Stimulated activated CD8-positive, alpha-beta memory T cell treated with anti-CD3 and anti-CD28 coated beads, Interleukin-15, amount 100 ng/mL, for 48 hours (primary cell): ENCODE results near the gene C16orf54.
"Not testable (repeated sequence)": the region's sequence is repeated elsewhere in the genome, so short reads cannot be mapped to it uniquely, and the experiment has no call there.

Experiments
- DNase-seq, 2 donors: peaks; one replicate each; pipeline ENCODE4 v3.0.0-alpha.2; 2020; ENCODE audit warnings: low read depth in 2 of 2

Gene C16orf54

DNA sequence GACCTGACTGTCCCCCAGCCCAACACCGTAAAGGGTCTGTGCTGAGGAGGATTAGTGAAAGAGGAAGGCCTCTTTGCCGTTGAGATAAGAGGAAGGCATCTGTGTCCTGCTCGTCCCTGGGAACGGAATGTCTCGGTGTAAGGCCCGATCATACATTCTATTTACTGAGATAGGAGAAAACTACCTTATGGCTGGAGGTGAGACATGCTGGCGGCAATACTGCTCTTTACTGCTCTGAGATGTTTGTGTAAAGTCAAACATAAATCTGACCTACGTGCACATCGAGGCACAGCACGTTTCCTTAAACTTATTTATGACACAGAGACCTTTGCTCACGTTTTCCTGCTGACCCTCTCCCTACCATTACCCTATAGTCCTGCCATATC is 5.2 kb downstream of the C16orf54 start:
- not testable (repeated sequence) for DNase-seq

DNA sequence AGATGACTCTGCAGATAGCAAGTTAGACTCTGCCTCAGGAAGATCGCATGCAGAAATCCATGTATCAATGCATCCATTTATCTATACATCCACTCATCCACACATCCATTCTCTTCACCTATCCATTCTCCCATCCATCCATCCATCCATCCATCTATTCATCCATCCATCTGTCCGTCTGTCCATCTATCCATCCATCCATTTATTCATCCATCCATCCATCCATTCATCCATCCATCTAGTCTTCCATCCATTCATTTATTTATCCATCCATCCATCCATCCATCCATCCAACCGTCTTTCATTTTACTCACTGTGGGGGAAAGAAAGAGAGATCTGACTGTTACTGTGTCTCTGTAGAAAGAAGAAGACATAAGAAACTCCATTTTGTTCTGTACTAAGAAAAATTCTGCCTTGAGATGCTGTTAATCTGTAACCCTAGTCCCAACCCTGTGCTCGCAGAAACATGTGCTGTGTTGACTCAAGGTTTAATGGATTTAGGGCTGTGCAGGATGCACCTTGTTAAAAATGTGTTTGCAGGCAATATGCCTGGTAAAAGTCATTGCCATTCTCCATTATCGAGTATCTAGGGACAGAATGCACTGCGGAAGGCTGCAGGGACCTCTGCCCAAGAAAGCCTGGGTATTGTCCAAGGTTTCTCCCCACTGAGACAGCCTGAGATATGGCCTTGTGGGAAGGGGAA is 5.7 kb downstream of the C16orf54 start:
- DNase-seq: not testable (repeated sequence)

DNA sequence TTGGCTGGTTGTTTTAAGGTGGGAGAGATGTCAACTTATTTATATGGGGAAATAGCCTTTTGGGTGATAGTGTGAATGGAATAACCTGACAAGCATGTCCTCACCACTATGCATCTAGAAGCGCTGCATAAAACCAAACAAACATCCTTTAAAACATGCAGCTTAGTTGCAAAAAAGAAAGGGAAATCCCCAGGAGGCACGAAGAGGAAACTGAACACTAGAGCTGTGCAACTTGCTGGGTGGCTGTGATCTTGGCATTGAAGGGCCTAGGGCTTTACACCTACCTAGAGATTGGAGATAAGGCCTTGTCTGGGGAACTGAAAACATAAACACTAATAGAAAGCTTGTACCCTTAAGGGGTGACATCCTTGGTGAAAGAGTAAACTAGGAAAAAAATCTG is 7.3 kb downstream of the C16orf54 start:
- no peak for DNase-seq

DNA sequence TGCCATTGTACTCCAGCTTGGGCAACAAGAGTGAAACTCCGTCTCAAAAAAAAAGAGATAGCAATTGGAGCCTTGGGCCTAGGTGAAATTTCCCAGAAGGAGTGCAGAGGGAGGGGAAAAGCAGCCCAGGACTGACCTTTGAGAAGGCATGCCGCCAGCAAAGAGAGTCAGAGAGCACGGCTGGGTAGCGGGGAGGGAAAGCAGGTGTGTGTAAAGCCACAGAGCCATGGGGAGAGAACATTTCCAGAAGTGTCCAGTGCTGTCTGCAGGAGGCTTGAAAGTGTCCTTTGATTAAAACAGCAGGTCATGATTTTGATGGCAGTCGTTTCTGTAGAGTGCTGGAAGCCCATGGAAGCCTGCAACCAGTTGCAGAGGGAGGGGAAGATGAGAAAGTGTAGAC is 8.1 kb downstream of the C16orf54 start:
- no peak for DNase-seq

DNA sequence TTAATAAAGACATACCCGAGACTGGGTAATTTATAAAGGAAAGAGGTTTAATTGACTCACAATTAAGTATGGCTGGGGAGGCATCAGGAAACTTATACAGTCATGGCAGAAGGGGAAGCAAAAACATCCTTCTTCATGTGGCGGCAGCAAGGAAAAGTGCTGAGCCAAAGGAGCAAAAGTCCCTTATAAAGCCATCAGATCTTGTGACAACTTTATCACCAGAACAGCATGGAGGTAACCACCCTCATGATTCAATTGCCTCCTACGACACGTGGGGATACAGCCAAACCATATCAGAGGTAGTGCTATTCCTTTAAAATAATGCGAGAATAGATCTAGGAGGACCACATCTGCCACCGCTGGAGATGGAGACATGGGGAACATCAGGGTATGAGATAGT is 9.0 kb downstream of the C16orf54 start:
- no peak for DNase-seq

DNA sequence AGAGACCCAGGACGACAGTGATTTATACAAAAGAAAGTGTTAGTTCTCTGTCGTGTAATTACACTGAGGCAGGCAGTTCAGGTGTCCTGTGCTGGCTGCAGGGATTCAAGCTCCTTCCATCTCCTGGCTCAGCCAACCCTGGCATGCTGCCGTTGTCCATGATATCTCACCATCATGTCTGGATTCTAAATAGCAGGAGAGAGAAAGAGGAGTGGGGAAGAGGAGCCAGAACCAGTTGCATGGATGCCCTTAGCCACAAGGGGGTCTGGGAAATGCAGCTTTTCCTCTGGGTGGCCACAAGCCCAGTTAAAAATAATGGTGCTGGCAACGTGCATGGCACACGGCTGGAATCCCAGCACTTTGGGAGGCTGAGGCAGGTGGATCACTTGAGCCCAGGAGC is 9.7 kb downstream of the C16orf54 start:
- DNase-seq: no peak

DNA sequence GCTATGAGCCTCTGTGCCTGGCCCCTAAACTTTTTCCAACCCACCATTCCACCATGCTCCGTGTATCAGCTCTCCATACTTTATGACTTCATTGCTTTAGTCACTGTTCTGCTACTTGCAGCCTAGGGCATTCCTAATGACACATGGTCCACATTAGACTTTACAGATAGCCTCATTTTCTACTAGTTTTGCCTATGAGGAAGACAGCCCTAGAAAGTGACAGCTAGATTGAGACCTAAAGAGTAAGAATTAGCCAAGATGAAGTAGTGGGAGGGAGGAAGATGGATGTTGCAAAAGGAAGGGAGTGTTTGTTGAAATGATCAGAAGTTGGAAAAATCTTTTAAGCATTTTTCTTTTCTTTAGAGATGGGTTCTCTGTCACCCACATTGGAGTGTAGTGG is 11.0 kb downstream of the C16orf54 start:
- DNase-seq: no peak

DNA sequence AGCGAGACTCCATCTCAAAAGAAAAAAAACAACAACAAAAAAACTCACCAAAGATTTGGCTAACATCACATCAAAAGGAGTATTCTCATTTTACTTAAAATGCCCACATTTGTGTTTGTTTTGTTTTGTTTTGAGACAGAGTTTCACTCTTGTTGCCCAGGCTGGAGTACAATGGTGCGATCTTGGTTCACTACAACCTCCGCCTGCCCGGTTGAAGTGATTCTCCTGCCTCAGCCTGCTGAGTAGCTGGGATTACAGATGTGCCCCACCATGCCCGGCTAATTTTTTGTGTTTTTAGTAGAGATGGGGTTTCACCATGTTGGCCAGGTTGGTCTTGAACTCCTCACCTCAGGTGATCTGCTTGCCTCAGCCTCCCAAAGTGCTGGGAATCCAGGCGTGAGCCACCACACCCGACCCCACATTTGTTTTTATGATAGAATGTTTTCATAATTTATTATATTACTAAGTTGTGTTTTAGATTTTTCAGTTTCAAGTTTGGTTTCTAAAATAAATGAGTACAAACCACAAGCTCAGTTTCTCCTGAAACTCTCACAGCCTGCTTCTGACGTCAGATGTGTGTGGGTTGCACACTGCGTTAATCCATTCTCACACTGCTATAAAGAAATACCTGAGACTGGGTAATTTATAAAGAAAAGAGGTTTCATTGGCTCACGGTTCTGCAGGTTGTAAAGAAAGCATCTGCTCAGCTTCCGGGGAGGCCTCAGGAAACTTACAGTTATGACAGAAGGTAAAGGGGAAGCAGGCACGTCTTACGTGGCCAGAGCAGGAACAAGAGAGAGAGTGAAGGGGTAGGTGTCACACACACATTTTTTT is 13.8 kb downstream of the C16orf54 start:
- DNase-seq: peak; percentile 71 to 73

DNA sequence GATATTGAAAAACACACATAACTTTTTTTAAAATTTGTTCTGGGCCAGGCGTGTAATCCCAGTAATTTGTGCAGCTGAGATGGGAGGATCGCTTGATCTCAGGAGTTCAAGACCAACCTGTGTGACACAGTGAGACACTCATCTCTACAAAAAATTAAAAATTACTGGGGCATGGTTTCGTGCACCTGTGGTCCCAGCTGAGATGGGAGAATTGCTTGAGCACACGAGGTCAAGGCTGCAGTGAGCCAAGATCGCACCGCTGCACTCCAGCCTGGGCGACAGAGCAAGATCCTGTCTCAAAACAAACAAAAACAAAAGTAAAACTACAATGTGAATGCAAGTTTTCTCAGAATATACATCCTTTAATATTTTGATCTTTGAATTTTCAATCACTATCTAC is 15.1 kb downstream of the C16orf54 start:
- DNase-seq: no peak

DNA sequence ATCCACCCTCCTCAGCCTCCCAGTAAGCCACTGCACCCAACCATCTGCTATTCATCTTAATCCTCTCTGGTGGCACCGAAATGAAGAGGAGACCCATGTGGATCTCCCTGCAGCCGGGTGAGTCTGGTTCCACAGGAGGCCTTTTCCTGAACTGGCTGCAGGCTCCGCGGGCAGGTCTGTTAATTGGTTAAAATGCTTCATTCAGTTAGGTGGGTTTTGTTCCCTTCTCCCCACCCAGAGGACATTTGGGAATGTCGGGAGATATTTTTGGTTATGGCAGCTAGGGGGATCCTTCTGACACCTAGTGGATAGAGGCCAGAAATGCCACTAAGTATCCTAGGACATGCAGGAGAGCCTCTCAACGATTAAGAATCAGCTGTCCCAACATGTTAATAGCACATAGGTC is 16.7 kb downstream of the C16orf54 start:
- DNase-seq: no peak

DNA sequence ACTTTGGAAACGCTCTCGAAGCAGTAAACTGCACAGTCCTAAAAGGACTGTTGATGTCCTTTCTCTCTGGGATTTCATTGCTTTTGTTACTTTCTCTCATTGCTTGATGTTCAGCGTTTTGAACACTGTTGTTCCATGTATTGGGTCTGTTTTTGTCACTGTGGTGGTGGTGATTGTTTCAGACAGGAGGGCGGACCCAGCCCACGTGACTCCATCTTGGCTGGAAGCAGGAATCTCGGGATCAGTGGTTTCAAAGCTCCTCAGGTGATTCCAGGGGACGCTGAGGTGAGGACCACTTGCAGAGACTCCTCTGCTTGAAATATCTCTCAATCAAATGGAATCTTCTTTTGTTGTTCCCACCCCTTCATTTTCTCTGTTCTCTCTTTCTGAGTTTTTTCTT is 18.3 kb downstream of the C16orf54 start:
- DNase-seq: no peak

DNA sequence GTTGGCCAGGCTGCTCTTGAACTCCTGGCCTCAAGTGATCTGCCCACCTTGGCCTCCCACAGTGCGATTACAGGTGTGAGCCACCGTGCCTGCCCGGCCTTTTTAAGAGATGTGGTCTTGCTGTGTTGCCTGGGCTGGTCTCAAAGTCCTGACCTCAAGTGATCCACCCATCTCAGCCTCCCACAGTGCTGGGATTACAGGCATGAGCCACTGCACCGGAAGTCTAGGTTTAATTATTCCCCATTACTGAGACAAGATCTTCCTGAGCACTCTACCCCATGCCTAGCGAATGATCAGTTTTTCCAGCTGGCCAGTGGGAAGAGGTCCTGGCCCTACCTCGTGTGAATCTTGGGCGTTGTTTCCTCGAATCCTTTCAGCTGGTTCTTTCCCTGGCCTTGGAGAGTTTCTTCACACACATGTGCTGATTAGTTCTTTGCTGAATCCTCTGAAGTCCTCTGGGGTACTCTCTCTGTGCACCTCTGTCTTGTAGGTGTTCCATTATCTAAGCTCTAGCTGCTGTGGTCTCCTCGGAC is 18.9 kb downstream of the C16orf54 start:
- no peak for DNase-seq

DNA sequence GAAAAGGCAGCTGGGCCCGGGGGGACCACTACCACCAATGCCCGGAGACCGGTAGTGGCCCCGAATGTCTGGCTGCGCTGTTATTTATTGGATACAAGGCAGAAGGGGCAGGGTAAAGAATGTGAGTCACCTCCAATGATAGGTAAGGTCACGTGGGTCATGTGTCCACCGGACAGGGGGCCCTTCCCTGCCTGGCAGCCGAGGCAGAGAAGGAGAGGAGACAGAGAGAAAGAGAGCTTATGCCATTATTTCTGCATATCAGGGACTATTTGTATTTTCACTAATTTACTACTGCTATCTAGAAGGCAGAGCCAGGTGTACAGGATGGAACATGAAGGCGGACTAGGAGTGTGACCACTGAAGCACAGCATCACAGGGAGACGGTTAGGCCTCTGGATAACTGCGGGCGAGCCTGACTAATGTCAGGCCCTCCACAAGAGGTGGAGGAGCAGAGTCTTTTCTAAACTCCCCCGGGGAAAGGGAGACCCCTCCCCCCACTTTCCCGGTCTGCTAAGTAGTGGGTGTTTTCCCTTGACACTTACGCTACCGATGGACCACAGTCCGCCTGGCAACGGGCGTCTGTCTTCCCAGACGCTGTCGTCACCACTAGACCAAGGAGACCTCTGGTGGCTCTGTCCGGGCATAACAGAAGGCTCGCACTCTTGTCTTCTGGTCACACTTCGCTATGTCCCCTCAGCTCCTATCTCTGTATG is 24.5 kb downstream of the C16orf54 start:
- not testable (repeated sequence) for DNase-seq

DNA sequence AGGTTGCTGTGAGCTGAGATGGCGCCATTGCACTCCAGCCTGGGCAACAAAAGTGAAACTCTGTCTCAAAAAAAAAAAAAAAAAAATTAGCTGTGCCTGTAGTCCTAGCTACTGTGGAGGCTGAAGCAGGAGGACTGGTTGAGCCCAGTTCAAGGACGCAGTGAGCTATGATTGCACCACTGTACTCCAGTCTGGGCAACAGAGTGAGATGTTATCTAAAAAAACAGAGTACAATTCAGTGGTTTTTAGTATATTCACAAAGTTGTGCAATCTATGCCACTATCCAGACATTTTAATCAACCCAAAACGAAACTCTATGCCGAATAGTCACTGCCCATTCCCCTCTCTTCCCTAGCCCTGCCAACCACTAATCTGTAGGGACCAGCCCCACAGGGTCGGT is 25.1 kb downstream of the C16orf54 start:
- no peak for DNase-seq

DNA sequence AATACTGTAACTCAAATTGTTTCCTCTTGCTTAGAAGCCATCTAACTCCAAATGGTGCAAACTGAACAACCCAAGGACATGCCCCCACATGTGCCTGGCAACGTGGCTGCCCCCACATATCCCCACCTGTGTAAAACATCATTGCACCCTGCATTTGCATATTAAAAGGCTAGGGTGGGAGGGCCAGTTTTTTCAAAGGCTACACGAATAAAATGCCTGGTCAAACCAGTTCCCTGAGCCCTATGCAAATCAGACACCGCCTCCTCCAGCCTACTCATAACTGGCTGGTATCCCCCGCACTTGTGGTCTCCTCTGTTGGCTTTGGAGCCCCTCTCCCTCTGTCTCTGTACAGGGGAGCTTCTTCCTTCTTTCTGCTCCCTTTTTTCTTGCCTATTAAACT is 26.7 kb downstream of the C16orf54 start:
- no peak for DNase-seq

DNA sequence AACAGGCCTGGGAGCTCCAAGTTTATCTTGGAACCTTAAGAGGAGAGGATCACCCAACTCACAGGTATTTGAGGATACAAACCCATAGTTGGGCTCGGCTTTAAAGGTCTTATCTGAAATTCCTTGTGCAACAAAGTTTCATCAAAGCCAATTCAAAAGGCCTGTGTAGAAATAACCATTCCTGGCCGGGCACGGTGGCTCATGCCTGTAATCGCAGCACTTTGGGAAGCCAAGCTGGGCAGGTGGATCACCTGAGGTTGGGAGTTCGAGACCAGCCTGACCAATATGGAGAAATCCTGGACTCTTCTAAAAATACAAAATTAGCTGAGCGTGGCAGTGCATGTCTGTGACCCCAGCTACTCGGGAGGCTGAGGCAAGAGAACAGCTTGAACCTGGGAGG is 28.7 kb downstream of the C16orf54 start:
- no peak for DNase-seq

DNA sequence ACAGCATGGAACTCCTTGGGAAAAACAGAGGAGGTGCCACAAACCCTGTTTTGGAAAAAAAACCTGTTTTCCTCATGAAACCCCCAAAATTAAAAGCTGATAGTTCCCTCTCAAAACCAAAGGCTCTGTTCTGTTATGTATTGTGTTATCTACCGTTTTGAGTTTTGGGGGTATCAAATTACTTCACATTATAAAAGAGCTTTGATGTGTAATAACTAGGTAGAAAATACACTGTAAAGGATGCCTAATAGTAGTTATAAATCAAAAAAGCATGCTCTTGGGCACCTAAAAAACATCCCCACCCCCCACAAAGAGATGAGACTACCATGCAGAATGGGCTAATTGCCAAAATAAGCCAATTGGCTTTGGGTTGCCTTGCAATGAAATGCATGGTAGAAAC is 30.8 kb downstream of the C16orf54 start:
- DNase-seq: no peak

DNA sequence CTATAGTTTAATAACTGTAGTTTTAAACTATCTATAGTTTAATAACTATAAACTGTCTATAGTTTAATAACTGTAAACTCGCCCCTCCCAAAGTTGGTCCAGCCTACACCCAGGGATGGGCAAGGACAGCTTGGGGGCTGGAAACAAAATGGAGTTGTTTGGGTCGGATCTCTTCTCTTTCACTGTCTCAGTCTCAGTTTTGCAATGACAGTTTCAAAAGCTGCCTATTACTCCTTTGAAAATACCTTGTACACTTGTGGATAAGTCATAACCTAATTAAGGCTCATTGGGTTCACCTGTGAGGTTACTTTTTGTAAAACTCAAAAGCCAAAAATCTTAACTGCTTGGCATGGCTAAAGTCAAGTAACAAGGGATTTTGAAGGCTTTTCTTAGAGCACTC is 31.4 kb downstream of the C16orf54 start:
- no peak for DNase-seq

DNA sequence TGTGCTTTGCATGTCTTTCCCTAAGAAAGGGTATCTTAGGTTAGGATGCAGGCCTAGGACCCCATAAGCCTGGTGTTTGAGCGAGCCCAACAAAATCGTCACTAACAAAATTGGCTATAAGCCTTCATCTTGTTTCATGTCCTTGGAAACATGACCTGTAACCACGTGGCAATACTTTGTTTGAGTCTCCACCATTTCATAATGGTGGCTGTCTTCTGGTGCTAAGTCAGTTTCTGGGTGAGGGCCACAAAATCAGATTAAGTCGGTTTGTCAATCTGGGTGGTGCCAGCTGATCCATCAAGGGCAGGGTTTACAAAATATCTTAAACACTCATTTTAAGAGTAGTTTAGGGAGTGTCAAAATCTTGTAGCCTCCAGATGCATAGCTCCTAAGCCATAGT is 33.0 kb downstream of the C16orf54 start:
- DNase-seq: no peak

DNA sequence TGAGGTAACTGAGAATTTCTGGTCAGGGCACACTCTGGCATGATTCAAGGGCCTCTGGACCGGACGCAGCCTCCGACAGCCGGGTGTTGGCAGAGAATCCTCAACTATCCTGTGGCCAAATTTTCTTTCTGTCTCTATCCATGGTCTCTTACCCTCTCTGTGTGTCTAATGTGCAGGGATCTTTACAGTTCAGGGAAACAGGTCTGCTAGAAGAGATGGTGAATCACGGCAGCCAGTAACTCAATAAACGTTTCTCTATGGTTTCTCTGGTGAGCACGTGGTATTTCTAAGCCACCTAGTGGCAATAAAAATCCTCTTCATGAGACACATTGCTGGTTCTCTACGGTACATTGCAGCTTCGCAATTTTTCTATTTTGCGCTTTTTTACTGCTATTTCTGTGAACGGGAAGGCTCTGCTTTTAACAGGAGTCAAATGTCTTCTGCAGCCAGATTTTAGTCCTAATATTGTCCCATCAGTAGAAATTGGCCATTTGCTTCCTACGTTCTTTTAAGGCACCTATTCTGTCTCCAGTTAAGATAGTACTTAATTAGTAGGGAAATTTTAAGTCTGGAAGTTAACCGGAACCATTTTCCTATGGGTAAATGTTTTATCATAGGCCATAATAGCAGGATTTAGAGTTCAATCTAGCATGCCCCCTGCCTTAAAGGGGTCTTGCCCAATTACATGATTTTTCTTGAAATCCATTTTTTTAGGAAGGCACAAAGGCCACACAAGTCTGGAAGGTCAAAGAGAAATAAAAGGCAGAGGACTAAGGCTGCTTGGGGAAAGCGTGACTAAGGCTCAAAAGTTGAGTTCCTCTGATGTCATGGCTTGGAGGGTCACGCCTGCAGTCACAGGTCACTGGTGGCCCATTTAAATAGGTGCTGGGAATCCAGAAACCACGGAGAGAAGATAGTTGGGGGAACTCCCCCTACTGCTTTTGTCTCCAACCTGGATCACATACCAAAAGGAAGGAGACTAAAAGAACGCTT is 35.3 kb downstream of the C16orf54 start:
- DNase-seq: peak in 1 of 2 donors; percentile 13

DNA sequence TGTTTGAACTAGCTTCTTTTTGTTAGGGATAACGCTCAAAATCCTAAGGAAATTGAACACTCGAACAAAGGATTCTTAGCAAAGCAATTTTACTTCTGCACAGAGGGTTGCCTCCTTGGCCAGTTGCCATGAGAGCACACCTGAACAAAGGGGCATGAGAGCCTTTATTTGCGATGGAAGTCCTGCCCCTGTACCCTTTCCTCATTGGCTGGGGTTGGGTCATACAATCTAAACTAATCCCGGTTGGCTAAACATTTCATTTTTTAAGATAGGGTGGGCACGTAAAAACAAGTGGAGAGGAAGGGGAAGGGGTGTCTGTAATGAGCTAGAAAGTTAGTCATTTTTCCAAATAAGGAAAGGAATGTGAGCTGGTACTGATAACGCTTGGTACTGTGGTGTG is 36.1 kb downstream of the C16orf54 start:
- not testable (repeated sequence) for DNase-seq
